Astrocyte (in vitro differentiated cells and primary cell): Measurements from ENCODE around the gene ATP1A2. TPM values are rescaled to one million over a fixed set of nuclear protein-coding genes. Genes with fewer than 3 reads are reported as not detected.

Experiments
- DNase-seq: peaks from one replicate; pipeline ENCODE4 v3.0.0-alpha.2; 2010; ENCODE audit warnings: low read depth
- FAIRE-seq: peaks from 2 replicates; lab custom pipeline; 2011; peaks lifted over from hg19 to GRCh38; lab: Jason Lieb, UNC
- H2AFZ ChIP-seq: 2 replicates; pipeline ENCODE4 v1.6.0; 2012; ENCODE audit warnings: low read depth, low read length, inconsistent platforms
- H3K27ac ChIP-seq: 2 replicates; pipeline ENCODE4 v1.5.1; 2011; ENCODE audit warnings: low read depth, low read length, inconsistent platforms
- H3K27me3 ChIP-seq: 2 replicates; pipeline ENCODE4 v1.6.0; 2011; ENCODE audit warnings: low read length, inconsistent platforms; ENCODE audit not compliant: insufficient read depth
- H3K36me3 ChIP-seq: 2 replicates; pipeline ENCODE4 v1.5.1; 2011; ENCODE audit warnings: low read length, inconsistent platforms; ENCODE audit not compliant: insufficient read depth
- H3K4me1 ChIP-seq: 2 replicates; pipeline ENCODE4 v1.5.1; 2011; ENCODE audit warnings: low read length, inconsistent platforms; ENCODE audit not compliant: insufficient read depth
- H3K4me2 ChIP-seq: 2 replicates; pipeline ENCODE4 v1.6.0; 2012; ENCODE audit warnings: low read length, inconsistent platforms
- H3K4me3 ChIP-seq: 2 replicates; pipeline ENCODE4 v1.5.1; 2011; ENCODE audit warnings: low read depth, mild to moderate bottlenecking, low read length, inconsistent platforms; ENCODE audit not compliant: insufficient read depth
- H3K79me2 ChIP-seq: 2 replicates; pipeline ENCODE4 v1.6.0; 2012; ENCODE audit warnings: mild to moderate bottlenecking, low read length, inconsistent platforms; ENCODE audit not compliant: insufficient read depth
- H3K9ac ChIP-seq: 2 replicates; pipeline ENCODE4 v1.6.0; 2012; ENCODE audit warnings: mild to moderate bottlenecking, low read length, inconsistent platforms
- H3K9me3 ChIP-seq: 2 replicates; pipeline ENCODE4 v1.5.1; 2012; ENCODE audit warnings: low read depth, mild to moderate bottlenecking, low read length, inconsistent platforms; ENCODE audit not compliant: insufficient read depth
- H4K20me1 ChIP-seq: 2 replicates; pipeline ENCODE4 v1.6.0; 2012; ENCODE audit warnings: low read length, inconsistent platforms; ENCODE audit not compliant: insufficient read depth
- H3K27ac Mint-ChIP-seq: one replicate; pipeline ENCODE4 v1.8.0; 2021; ENCODE audit warnings: mild to moderate bottlenecking, mixed read lengths; ENCODE audit not compliant: unreplicated experiment
- H3K27me3 Mint-ChIP-seq: one replicate; pipeline ENCODE4 v1.8.0; 2021; ENCODE audit warnings: low read depth, mixed read lengths; ENCODE audit not compliant: unreplicated experiment
- H3K36me3 Mint-ChIP-seq: one replicate; pipeline ENCODE4 v1.8.0; 2021; ENCODE audit warnings: low read depth, mixed read lengths; ENCODE audit not compliant: unreplicated experiment
- H3K4me1 Mint-ChIP-seq: one replicate; pipeline ENCODE4 v1.8.0; 2021; ENCODE audit warnings: low read depth, mixed read lengths; ENCODE audit not compliant: unreplicated experiment
- H3K4me3 Mint-ChIP-seq: one replicate; pipeline ENCODE4 v1.8.0; 2021; ENCODE audit warnings: mild to moderate bottlenecking, moderate library complexity, mixed read lengths; ENCODE audit not compliant: unreplicated experiment
- H3K9me3 Mint-ChIP-seq: one replicate; pipeline ENCODE4 v1.8.0; 2021; ENCODE audit warnings: mild to moderate bottlenecking, mixed read lengths; ENCODE audit not compliant: unreplicated experiment
- CTCF ChIP-seq: IDR thresholded peaks from 2 replicates; pipeline ENCODE4 v1.5.1; 2011; ENCODE audit warnings: low read depth, mild to moderate bottlenecking, inconsistent platforms, low read length, moderate library complexity; ENCODE audit not compliant: insufficient read depth
- EZH2 ChIP-seq: IDR thresholded peaks from 2 replicates; pipeline ENCODE4 v1.6.1; 2012; ENCODE audit warnings: mild to moderate bottlenecking, low read length, inconsistent platforms; ENCODE audit not compliant: insufficient read depth
- total RNA-seq: library from RNA; stranded (reverse); gene quantifications from 2 replicates; pipeline ENCODE4 v1.2.1, GENCODE V29; 2021

The ATP1A2 gene
- total RNA-seq, 1 donor from 2014 or later = 2.5 TPM

GRCh38 chr1:160104486-160104885 lies 11.1 kb upstream of the ATP1A2 start:
- Histone ChIP-seq H2AFZ (no peak overlapping the region), H3K4me2 (no peak overlapping the region), H3K27ac (no peak overlapping the region), H3K4me3 (no peak overlapping the region), H3K36me3 (no peaks in the 10 kb centered on the region), H3K79me2 (no peaks in the 10 kb centered on the region), H3K27me3 (peaks cover 10% of the 10 kb centered on the region), H4K20me1 (no peaks in the 10 kb centered on the region), H3K9me3 (no peaks in the 10 kb centered on the region), H3K4me1 (peaks cover 6% of the 10 kb centered on the region), H3K9ac (no peak overlapping the region)
- H3K4me3 Mint-ChIP-seq = no peak overlapping the region
- peaks cover 7% of the 10 kb centered on the region for H3K27me3 Mint-ChIP-seq
- FAIRE-seq = no peak
- no peak overlapping the region for H3K27ac Mint-ChIP-seq
- peaks cover 2% of the 10 kb centered on the region for H3K9me3 Mint-ChIP-seq
- DNase-seq = no peak
- TF ChIP-seq EZH2 (no peak), CTCF (no peak)
- H3K4me1 Mint-ChIP-seq = peaks cover 32% of the 10 kb centered on the region
- no peaks in the 10 kb centered on the region for H3K36me3 Mint-ChIP-seq

GRCh38 chr1:160105155-160105554 lies 10.4 kb upstream of the ATP1A2 start:
- TF ChIP-seq CTCF (no peak), EZH2 (no peak)
- peaks cover 32% of the 10 kb centered on the region for H3K4me1 Mint-ChIP-seq

GRCh38 chr1:160107512-160107911 lies 8.0 kb upstream of the ATP1A2 start:
- no peak overlapping the region for H3K4me3 Mint-ChIP-seq
- FAIRE-seq (no peak), DNase-seq (no peak)
- no peaks in the 10 kb centered on the region for H3K4me1 ChIP-seq
- H3K36me3 Mint-ChIP-seq = no peaks in the 10 kb centered on the region
- no peak overlapping the region for H2AFZ ChIP-seq
- no peaks in the 10 kb centered on the region for H3K79me2 ChIP-seq
- no peak overlapping the region for H3K4me2 ChIP-seq
- peaks cover 27% of the 10 kb centered on the region for H3K4me1 Mint-ChIP-seq
- H3K9ac ChIP-seq = no peak overlapping the region
- H3K9me3 Mint-ChIP-seq = peaks cover 2% of the 10 kb centered on the region
- H3K27ac ChIP-seq = no peak overlapping the region
- no peak for TF ChIP-seq CTCF
- no peak for TF ChIP-seq EZH2
- H4K20me1 ChIP-seq = no peaks in the 10 kb centered on the region
- H3K4me3 ChIP-seq = no peak overlapping the region
- no peak overlapping the region for H3K27ac Mint-ChIP-seq
- H3K9me3 ChIP-seq = no peaks in the 10 kb centered on the region
- H3K27me3 Mint-ChIP-seq = peaks cover 19% of the 10 kb centered on the region
- H3K27me3 ChIP-seq = peaks cover 16% of the 10 kb centered on the region
- no peaks in the 10 kb centered on the region for H3K36me3 ChIP-seq

More at GRCh38 chr1:160105155-160105554, 10.4 kb upstream of the ATP1A2 start:
- Mint-ChIP-seq H3K36me3 (no peaks in the 10 kb centered on the region), H3K9me3 (peaks cover 2% of the 10 kb centered on the region), H3K27ac (no peak overlapping the region), H3K4me3 (no peak overlapping the region), H3K27me3 (peaks cover 12% of the 10 kb centered on the region)
- Histone ChIP-seq H3K27ac (no peak overlapping the region), H4K20me1 (no peaks in the 10 kb centered on the region), H3K79me2 (no peaks in the 10 kb centered on the region), H3K36me3 (no peaks in the 10 kb centered on the region), H2AFZ (no peak overlapping the region), H3K9me3 (no peaks in the 10 kb centered on the region), H3K4me3 (no peak overlapping the region), H3K4me1 (peaks cover 6% of the 10 kb centered on the region), H3K27me3 (peaks cover 10% of the 10 kb centered on the region), H3K9ac (no peak overlapping the region), H3K4me2 (no peak overlapping the region)
- no peak for FAIRE-seq
- no peak for DNase-seq
